Uterus (tissue), 2 donors: Measurements from ENCODE around the gene ZNF547.

ENCODE experiments used
- CTCF ChIP-seq, 4 experiments: fragments of 200-600 bp in 2 of 4; fragments of 450-650 bp in 2 of 4; sonication (generic) in 2 of 4; IDR thresholded peaks; one replicate each; pipeline ENCODE4 v1.5.1; 2016 to 2019; ENCODE audit warnings: antibody characterized with exemption in 4 of 4, mild to moderate bottlenecking in 2 of 4, moderate library complexity in 1 of 4
- POLR2A ChIP-seq, 2 donors: fragments of 450-650 bp; IDR thresholded peaks; one replicate each; pipeline ENCODE4 v1.6.1; 2016; ENCODE audit warnings: antibody characterized with exemption in 2 of 2, mild to moderate bottlenecking in 1 of 2, moderate library complexity in 1 of 2

- TF ChIP-seq POLR2A (IDR thresholded peaks at IDR 0.05), result no peak
- no peak for TF ChIP-seq CTCF (IDR thresholded peaks at IDR 0.05)
Observed at GRCh38 chr19:57377498-57378146, 14.3 kb downstream of the ZNF547 start.
